ENCODE data around the gene POU3F2.

- TF ChIP-seq, protein P1, sequence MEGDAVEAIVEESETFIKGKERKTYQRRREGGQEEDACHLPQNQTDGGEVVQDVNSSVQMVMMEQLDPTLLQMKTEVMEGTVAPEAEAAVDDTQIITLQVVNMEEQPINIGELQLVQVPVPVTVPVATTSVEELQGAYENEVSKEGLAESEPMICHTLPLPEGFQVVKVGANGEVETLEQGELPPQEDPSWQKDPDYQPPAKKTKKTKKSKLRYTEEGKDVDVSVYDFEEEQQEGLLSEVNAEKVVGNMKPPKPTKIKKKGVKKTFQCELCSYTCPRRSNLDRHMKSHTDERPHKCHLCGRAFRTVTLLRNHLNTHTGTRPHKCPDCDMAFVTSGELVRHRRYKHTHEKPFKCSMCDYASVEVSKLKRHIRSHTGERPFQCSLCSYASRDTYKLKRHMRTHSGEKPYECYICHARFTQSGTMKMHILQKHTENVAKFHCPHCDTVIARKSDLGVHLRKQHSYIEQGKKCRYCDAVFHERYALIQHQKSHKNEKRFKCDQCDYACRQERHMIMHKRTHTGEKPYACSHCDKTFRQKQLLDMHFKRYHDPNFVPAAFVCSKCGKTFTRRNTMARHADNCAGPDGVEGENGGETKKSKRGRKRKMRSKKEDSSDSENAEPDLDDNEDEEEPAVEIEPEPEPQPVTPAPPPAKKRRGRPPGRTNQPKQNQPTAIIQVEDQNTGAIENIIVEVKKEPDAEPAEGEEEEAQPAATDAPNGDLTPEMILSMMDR (IDR thresholded peaks at IDR 0.05 in 4 of 5, conservative IDR thresholded peaks at IDR 0.05 in 1 of 5) = no peak
- TF ChIP-seq POLR2A (IDR thresholded peaks at IDR 0.05) = no peak
Measured at GRCh38 chr6:98839781-98840361, 5.5 kb downstream of the POU3F2 start.

Data from gastrocnemius medialis (tissue), 4 donors.